MM.1S (cell line): ENCODE results near the gene RPL7A.

Source experiments
- DNase-seq: peaks from one replicate; pipeline ENCODE4 v3.0.0-alpha.2; 2015
- H2AFZ ChIP-seq: fragments of 300-600 bp; sonication (generic); 2 replicates; pipeline ENCODE4 v1.6.0; 2016; ENCODE audit warnings: antibody characterized with exemption, low read length
- H3F3A ChIP-seq: fragments of 300-600 bp; sonication (generic); 2 replicates; pipeline ENCODE4 v1.6.1; 2016; ENCODE audit warnings: mild to moderate bottlenecking, antibody characterized with exemption, low read length, moderate library complexity, mixed read lengths; ENCODE audit not compliant: insufficient read depth
- H3K27ac ChIP-seq: fragments of 300-600 bp; sonication (generic); 2 replicates; pipeline ENCODE4 v1.5.1; 2016; ENCODE audit warnings: mild to moderate bottlenecking, low read length
- H3K27me3 ChIP-seq: fragments of 300-600 bp; sonication (generic); replicated peaks from 2 replicates; pipeline ENCODE4 v1.6.0; 2016; ENCODE audit warnings: low read length; ENCODE audit not compliant: insufficient read depth
- H3K36me3 ChIP-seq: fragments of 300-600 bp; sonication (generic); replicated peaks from 2 replicates; pipeline ENCODE4 v1.6.1; 2016; ENCODE audit warnings: mild to moderate bottlenecking, low read length, mixed read lengths; ENCODE audit not compliant: insufficient read depth
- H3K4me1 ChIP-seq: fragments of 300-600 bp; sonication (generic); 2 replicates; pipeline ENCODE4 v1.6.1; 2016; ENCODE audit warnings: low read length, mixed read lengths
- H3K4me2 ChIP-seq: fragments of 300-600 bp; sonication (generic); 2 replicates; pipeline ENCODE4 v1.6.0; 2016; ENCODE audit warnings: low read depth, low read length
- H3K4me3 ChIP-seq: fragments of 300-600 bp; sonication (generic); 2 replicates; pipeline ENCODE4 v1.5.1; 2016; ENCODE audit warnings: low read length, mixed read lengths
- H3K79me2 ChIP-seq: fragments of 300-600 bp; sonication (generic); 2 replicates; pipeline ENCODE4 v1.6.1; 2016; ENCODE audit warnings: mixed run types, low read length, mixed read lengths
- H3K9ac ChIP-seq: fragments of 300-600 bp; sonication (generic); 2 replicates; pipeline ENCODE4 v1.6.1; 2016; ENCODE audit warnings: low read length, mixed read lengths
- H3K9me2 ChIP-seq: fragments of 300-600 bp; sonication (generic); replicated peaks from 2 replicates; pipeline ENCODE4 v1.6.1; 2016; ENCODE audit warnings: mild to moderate bottlenecking, low read length, mixed read lengths; ENCODE audit not compliant: insufficient read depth
- H3K9me3 ChIP-seq: fragments of 300-600 bp; sonication (generic); replicated peaks from 2 replicates; pipeline ENCODE4 v1.6.1; 2016; ENCODE audit warnings: mild to moderate bottlenecking, low read length, mixed read lengths; ENCODE audit not compliant: insufficient read depth
- H4K20me1 ChIP-seq: fragments of 300-600 bp; sonication (generic); 2 replicates; pipeline ENCODE4 v1.6.1; 2016; ENCODE audit warnings: mild to moderate bottlenecking, low read length, moderate library complexity, mixed read lengths; ENCODE audit not compliant: insufficient read depth
- EZH2 ChIP-seq: fragments of 300-600 bp; sonication (generic); optimal IDR thresholded peaks from 2 replicates; pipeline ENCODE3; 2017; ENCODE audit warnings: low read depth, mild to moderate bottlenecking, antibody characterized with exemption, low read length, mixed read lengths
- EZH2phosphoT487 ChIP-seq: fragments of 300-600 bp; sonication (generic); IDR thresholded peaks from 2 replicates; pipeline ENCODE4 v1.6.1; 2018; ENCODE audit warnings: antibody characterized with exemption, low read length
- TF ChIP-seq, protein P1 (sequence below): fragments of 300-600 bp; sonication (generic); IDR thresholded peaks from 2 replicates; pipeline ENCODE4 v1.5.1; 2016; ENCODE audit warnings: antibody characterized with exemption, low read length, mixed read lengths

Gene RPL7A

GRCh38 chr9:133355881-133356357 lies 7.9 kb downstream of the RPL7A start:
- Histone ChIP-seq H3K4me1 (peaks cover 8% of the 10 kb centered on the region; the same call in 1 of the 2 replicates), H3K36me3 (peaks cover 2% of the 10 kb centered on the region), H3F3A (peaks cover 40% of the 10 kb centered on the region)

DNA sequence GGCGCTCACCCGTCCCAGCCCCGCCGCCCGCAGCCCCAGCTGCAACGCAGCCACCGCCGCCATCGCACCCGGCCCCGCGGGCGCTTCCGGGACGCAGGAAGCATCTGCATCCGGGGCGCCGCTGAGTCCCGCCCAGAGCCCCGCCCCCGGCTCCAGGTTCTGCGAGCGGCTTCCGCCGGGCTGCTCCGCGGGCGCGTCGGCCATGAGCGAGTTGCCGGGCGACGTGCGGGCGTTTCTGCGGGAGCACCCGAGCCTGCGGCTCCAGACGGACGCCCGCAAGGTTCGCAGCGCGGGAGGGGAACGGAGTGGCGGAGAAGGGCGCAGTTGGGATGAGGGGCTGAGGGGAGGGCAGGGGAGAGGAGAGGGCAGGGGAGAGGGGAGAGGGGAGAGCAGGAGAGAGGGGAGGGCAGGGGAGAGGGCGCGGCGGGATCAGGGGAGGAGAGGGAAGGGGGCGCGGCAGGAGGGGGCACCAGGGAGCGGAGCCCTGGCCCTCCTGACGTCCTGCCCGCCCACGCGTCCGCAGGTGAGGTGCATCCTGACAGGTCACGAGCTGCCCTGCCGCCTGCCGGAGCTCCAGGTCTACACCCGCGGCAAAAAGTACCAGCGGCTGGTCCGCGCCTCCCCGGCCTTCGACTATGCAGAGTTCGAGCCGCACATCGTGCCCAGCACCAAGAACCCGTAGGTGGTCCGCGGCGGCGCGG lies 8.5 kb downstream of the RPL7A start, which contains the start of the genes SURF1 and SURF2:
SURF1 (minus strand) TSS at position 97 of the 701 bp plus-strand sequence; CDS start at position 63, 34 bp downstream.
SURF2 (plus strand) TSS at position 160 of the 701 bp plus-strand sequence; CDS start at position 203, 43 bp downstream.
- Histone ChIP-seq H3K36me3 (no peaks in the 10 kb centered on the region; the same call in 1 of the 2 replicates), H3K9ac (peak within 1 kb of the TSS; percentile 80), H3F3A (peaks cover 34% of the 10 kb centered on the region), H3K27ac (peak within 1 kb of the TSS; percentile 46), H3K9me3 (no peaks in the 10 kb centered on the region), H3K9me2 (no peaks in the 10 kb centered on the region), H3K79me2 (peaks cover 48% of the 10 kb centered on the region), H4K20me1 (peaks cover 11% of the 10 kb centered on the region; the same call in 1 of the 2 replicates), H3K27me3 (no peaks in the 10 kb centered on the region), H3K4me3 (peak within 1 kb of the TSS; percentile 93), H2AFZ (peak within 1 kb of the TSS; percentile 80; the same call in 1 of the 2 replicates), H3K4me1 (peaks cover 8% of the 10 kb centered on the region; the same call in 1 of the 2 replicates), H3K4me2 (peak within 1 kb of the TSS; percentile 98)
- DNase-seq, result peak; percentile 89
- no peak for TF ChIP-seq EZH2
- TF ChIP-seq, protein P1, sequence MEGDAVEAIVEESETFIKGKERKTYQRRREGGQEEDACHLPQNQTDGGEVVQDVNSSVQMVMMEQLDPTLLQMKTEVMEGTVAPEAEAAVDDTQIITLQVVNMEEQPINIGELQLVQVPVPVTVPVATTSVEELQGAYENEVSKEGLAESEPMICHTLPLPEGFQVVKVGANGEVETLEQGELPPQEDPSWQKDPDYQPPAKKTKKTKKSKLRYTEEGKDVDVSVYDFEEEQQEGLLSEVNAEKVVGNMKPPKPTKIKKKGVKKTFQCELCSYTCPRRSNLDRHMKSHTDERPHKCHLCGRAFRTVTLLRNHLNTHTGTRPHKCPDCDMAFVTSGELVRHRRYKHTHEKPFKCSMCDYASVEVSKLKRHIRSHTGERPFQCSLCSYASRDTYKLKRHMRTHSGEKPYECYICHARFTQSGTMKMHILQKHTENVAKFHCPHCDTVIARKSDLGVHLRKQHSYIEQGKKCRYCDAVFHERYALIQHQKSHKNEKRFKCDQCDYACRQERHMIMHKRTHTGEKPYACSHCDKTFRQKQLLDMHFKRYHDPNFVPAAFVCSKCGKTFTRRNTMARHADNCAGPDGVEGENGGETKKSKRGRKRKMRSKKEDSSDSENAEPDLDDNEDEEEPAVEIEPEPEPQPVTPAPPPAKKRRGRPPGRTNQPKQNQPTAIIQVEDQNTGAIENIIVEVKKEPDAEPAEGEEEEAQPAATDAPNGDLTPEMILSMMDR, result peak; percentile 31

More at GRCh38 chr9:133355881-133356357, 7.9 kb downstream of the RPL7A start:
- Histone ChIP-seq H2AFZ (0 out of 2 replicates have a peak overlapping the region, but pooled peaks have one; percentile 42), H3K79me2 (peaks cover 49% of the 10 kb centered on the region), H3K4me3 (peak overlapping the region; percentile 93), H4K20me1 (peaks cover 8% of the 10 kb centered on the region; the same call in 1 of the 2 replicates), H3K4me2 (peak overlapping the region; percentile 81), H3K27me3 (no peaks in the 10 kb centered on the region), H3K9ac (peak overlapping the region; percentile 80), H3K9me3 (no peaks in the 10 kb centered on the region), H3K27ac (peak overlapping the region; percentile 46), H3K9me2 (no peaks in the 10 kb centered on the region)
- peak; percentile 29 for DNase-seq
- no peak for TF ChIP-seq EZH2phosphoT487
- TF ChIP-seq, protein P1, result no peak
- TF ChIP-seq EZH2, result no peak

GRCh38 chr9:133357656-133358055 lies 9.6 kb downstream of the RPL7A start:
- H3K9me2 ChIP-seq, result no peaks in the 10 kb centered on the region
- TF ChIP-seq EZH2phosphoT487 (no peak), EZH2 (no peak)
- TF ChIP-seq, protein P1, result no peak
- H4K20me1 ChIP-seq, result 0 out of 2 replicates have a peak, but pooled peaks cover 8% of the 10 kb centered on the region
- no peak for DNase-seq
- no peak overlapping the region for H2AFZ ChIP-seq
- peaks cover 24% of the 10 kb centered on the region for H3F3A ChIP-seq
- no peak overlapping the region for H3K9ac ChIP-seq
- no peaks in the 10 kb centered on the region for H3K36me3 ChIP-seq
- H3K4me1 ChIP-seq, result peaks cover 8% of the 10 kb centered on the region; the same call in 1 of the 2 replicates
- H3K4me3 ChIP-seq, result peak overlapping the region; percentile 74; the same call in 1 of the 2 replicates
- H3K79me2 ChIP-seq, result peaks cover 54% of the 10 kb centered on the region
- H3K9me3 ChIP-seq, result no peaks in the 10 kb centered on the region
- no peak overlapping the region for H3K27ac ChIP-seq
- peak overlapping the region; percentile 98; the same call in 1 of the 2 replicates for H3K4me2 ChIP-seq
- no peaks in the 10 kb centered on the region for H3K27me3 ChIP-seq
